Measurements from ENCODE around the gene CHRNA7. TPM values are rescaled to one million over a fixed set of nuclear protein-coding genes. Genes with fewer than 3 reads are reported as not detected.
"Not testable (repeated sequence)": the region's sequence is repeated elsewhere in the genome, so short reads cannot be mapped to it uniquely, and the experiment has no call there.

The CHRNA7 gene
- total RNA-seq, 1 experiment from 2014 or later = 4.4 TPM

DNA sequence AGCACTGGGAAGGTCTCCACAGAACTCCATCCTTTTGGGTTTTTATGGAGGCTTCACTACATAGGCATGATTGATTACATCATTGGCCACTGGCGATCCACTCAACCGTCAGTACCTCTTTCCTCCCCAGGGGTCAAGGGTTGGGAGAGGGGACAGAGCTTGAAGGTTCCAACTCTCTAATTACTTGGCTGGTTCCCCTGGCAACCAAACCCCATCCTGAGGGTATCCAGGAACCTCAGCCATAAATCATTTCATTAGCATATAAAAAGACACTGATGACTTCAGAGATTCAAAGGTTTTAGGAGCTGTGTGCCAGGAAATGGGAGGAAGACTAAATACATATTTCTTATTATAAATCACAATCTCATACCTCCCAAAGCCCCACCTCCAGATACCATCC is 131.8 kb downstream of the CHRNA7 start:
- DNase-seq; H2BK120ac ChIP-seq (ENCODE audit: low read depth, low read length, poor library complexity, severe bottlenecking); H3K27ac Mint-ChIP-seq; H4K20me1 ChIP-seq (ENCODE audit: control insufficient read depth, insufficient read depth, insufficient read length); H2BK12ac ChIP-seq (ENCODE audit: insufficient read length, low read depth, low read length); H3K27me3 ChIP-seq (ENCODE audit: insufficient read depth, low read length); H3K4me1 ChIP-seq (ENCODE audit: insufficient read depth, low read length); H3K4me3 Mint-ChIP-seq; H3K18ac ChIP-seq (ENCODE audit: insufficient read length, low read depth, low read length); H2BK15ac ChIP-seq (ENCODE audit: low read depth, low read length); H2BK5ac ChIP-seq (ENCODE audit: insufficient read length, low read length); H3K9me3 Mint-ChIP-seq; H4K5ac ChIP-seq (ENCODE audit: insufficient read length, low read depth, low read length); H3K9ac ChIP-seq (ENCODE audit: extremely low read depth, insufficient read length, low read length); H2BK20ac ChIP-seq (ENCODE audit: low read depth, low read length, poor library complexity, severe bottlenecking); H3K27me3 Mint-ChIP-seq (ENCODE audit: low read depth); H3K4me2 ChIP-seq (ENCODE audit: insufficient read depth, insufficient read length, low read length); H3K14ac ChIP-seq (ENCODE audit: insufficient read depth, low read length); H3K79me2 ChIP-seq (ENCODE audit: insufficient read depth, low read length); H3T11ph ChIP-seq (ENCODE audit: low read length); H3K23me2 ChIP-seq (ENCODE audit: insufficient read length, low read depth, low read length, poor library complexity, severe bottlenecking); H3K4ac ChIP-seq (ENCODE audit: low read depth, low read length); H2AFZ ChIP-seq (ENCODE audit: low read length); H3K56ac ChIP-seq (ENCODE audit: insufficient read length, low read depth, low read length); H4K8ac ChIP-seq (replicated peaks; ENCODE audit: insufficient read length, low read depth, low read length); H3K79me1 ChIP-seq (ENCODE audit: insufficient read depth, low read depth, low read length, poor library complexity, severe bottlenecking); H3K36me3 Mint-ChIP-seq (ENCODE audit: insufficient read depth in 1 of 3, low read depth in 3 of 3); H3K9me3 ChIP-seq (ENCODE audit: control insufficient read depth, low read depth, low read length); H4K91ac ChIP-seq (ENCODE audit: insufficient read length, low read depth, low read length); H2AK5ac ChIP-seq (ENCODE audit: insufficient read length, low read length); H3K27ac ChIP-seq (ENCODE audit: insufficient read length, low read depth, low read length); H3K23ac ChIP-seq (ENCODE audit: insufficient read length, low read depth, low read length); H3K4me1 Mint-ChIP-seq: not testable (repeated sequence)
- no CpG with 5 or more reads among the region's 2 CpGs for WGBS (ENCODE audit: extremely low coverage, insufficient read length, low lambda C conversion rate)

DNA sequence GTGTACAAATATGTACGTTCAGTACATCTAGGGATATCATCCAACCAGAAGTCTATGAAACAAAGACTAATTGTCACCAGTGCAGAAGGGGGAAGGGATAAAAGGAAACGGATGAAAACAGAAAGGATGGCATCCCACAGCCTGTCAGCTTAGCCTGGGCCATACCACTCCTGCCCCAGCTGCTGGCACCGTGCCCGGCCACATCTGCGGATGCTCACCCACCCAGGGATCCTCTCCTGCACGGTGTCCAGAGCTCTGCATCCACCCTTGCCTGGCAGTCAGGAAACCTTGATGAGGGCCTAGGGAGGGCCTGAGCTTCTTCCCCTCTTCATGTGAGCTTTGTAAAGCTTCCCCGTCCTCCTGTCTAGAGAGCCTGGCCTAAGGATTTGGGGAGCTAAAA is 133.8 kb downstream of the CHRNA7 start:
- H2BK120ac ChIP-seq (ENCODE audit: low read depth, low read length, poor library complexity, severe bottlenecking); H3K4me1 ChIP-seq (ENCODE audit: insufficient read depth, low read length); H3K4me3 Mint-ChIP-seq; H3K23ac ChIP-seq (ENCODE audit: insufficient read length, low read depth, low read length); H3K27ac Mint-ChIP-seq; H3K36me3 Mint-ChIP-seq (ENCODE audit: insufficient read depth in 1 of 3, low read depth in 3 of 3); H3K27ac ChIP-seq (ENCODE audit: insufficient read length, low read depth, low read length); H3K23me2 ChIP-seq (ENCODE audit: insufficient read length, low read depth, low read length, poor library complexity, severe bottlenecking); H3K56ac ChIP-seq (ENCODE audit: insufficient read length, low read depth, low read length); DNase-seq; H3K4me2 ChIP-seq (ENCODE audit: insufficient read depth, insufficient read length, low read length); H2BK15ac ChIP-seq (ENCODE audit: low read depth, low read length); H3K18ac ChIP-seq (ENCODE audit: insufficient read length, low read depth, low read length); H4K5ac ChIP-seq (ENCODE audit: insufficient read length, low read depth, low read length); H4K20me1 ChIP-seq (ENCODE audit: control insufficient read depth, insufficient read depth, insufficient read length); H3K9me3 Mint-ChIP-seq; H3K9ac ChIP-seq (ENCODE audit: extremely low read depth, insufficient read length, low read length); H4K8ac ChIP-seq (replicated peaks; ENCODE audit: insufficient read length, low read depth, low read length); H4K91ac ChIP-seq (ENCODE audit: insufficient read length, low read depth, low read length); H2AK5ac ChIP-seq (ENCODE audit: insufficient read length, low read length); H3K27me3 ChIP-seq (ENCODE audit: insufficient read depth, low read length); H3K79me1 ChIP-seq (ENCODE audit: insufficient read depth, low read depth, low read length, poor library complexity, severe bottlenecking); H3K4ac ChIP-seq (ENCODE audit: low read depth, low read length); H2AFZ ChIP-seq (ENCODE audit: low read length); H3K4me1 Mint-ChIP-seq; H3K9me3 ChIP-seq (ENCODE audit: control insufficient read depth, low read depth, low read length); H2BK12ac ChIP-seq (ENCODE audit: insufficient read length, low read depth, low read length); H3K79me2 ChIP-seq (ENCODE audit: insufficient read depth, low read length); H3K14ac ChIP-seq (ENCODE audit: insufficient read depth, low read length); H3T11ph ChIP-seq (ENCODE audit: low read length); H2BK5ac ChIP-seq (ENCODE audit: insufficient read length, low read length); H2BK20ac ChIP-seq (ENCODE audit: low read depth, low read length, poor library complexity, severe bottlenecking); H3K27me3 Mint-ChIP-seq (ENCODE audit: low read depth): not testable (repeated sequence)
- no CpG with 5 or more reads among the region's 7 CpGs for WGBS (ENCODE audit: extremely low coverage, insufficient read length, low lambda C conversion rate)
